NCI-H526 (cell line): ENCODE results near the gene ACTR1B.
"Not testable (repeated sequence)": the region's sequence is repeated elsewhere in the genome, so short reads cannot be mapped to it uniquely, and the experiment has no call there.

ENCODE experiments used
- DNase-seq, 2 experiments: peaks; one replicate each; lab custom pipeline; 2025; lab: John Stamatoyannopoulos, UW

The ACTR1B gene

GRCh38 chr2:97688062-97688827, 24.4 kb upstream of the ACTR1B start:
- no peak for DNase-seq

- not testable (repeated sequence) for DNase-seq
Measured at GRCh38 chr2:97687235-97687634, 23.4 kb upstream of the ACTR1B start.

GRCh38 chr2:97678298-97678697, 14.5 kb upstream of the ACTR1B start:
- no peak for DNase-seq

GRCh38 chr2:97677480-97677879, 13.6 kb upstream of the ACTR1B start:
- DNase-seq, result no peak

- no peak for DNase-seq
Measured at GRCh38 chr2:97676620-97677019, 12.8 kb upstream of the ACTR1B start.

GRCh38 chr2:97675430-97676113, 11.7 kb upstream of the ACTR1B start:
- DNase-seq, result peak; percentile 76 to 84

GRCh38 chr2:97673915-97674283, 10.1 kb upstream of the ACTR1B start:
- DNase-seq, result peak in 1 of 2 experiments; percentile 9

- DNase-seq, result no peak
Measured at GRCh38 chr2:97673182-97673914, 9.5 kb upstream of the ACTR1B start.

GRCh38 chr2:97672606-97673140, 8.8 kb upstream of the ACTR1B start:
- not testable (repeated sequence) for DNase-seq

GRCh38 chr2:97671526-97671925, 7.7 kb upstream of the ACTR1B start:
- no peak for DNase-seq

GRCh38 chr2:97670471-97670870, 6.6 kb upstream of the ACTR1B start:
- no peak for DNase-seq

GRCh38 chr2:97669448-97669847, 5.6 kb upstream of the ACTR1B start, which contains the start of gene C2orf92:
Gene C2orf92 (plus strand): TSS chr2:97669713. CDS start chr2:97669789, 76 bp downstream.
- DNase-seq, result no peak

GRCh38 chr2:97664636-97664970, 759 bp upstream of the ACTR1B start:
- DNase-seq, result peak; percentile 61 to 64

- no peak for DNase-seq
Measured at GRCh38 chr2:97663626-97663961, 250 bp downstream of the ACTR1B start.

- DNase-seq, result peak; percentile 16 to 76
Measured at GRCh38 chr2:97662895-97663625, 784 bp downstream of the ACTR1B start.

GRCh38 chr2:97662386-97662894, 1.4 kb downstream of the ACTR1B start:
- no peak for DNase-seq

- no peak for DNase-seq
Measured at GRCh38 chr2:97661927-97662326, 1.9 kb downstream of the ACTR1B start.

- DNase-seq, result no peak
Measured at GRCh38 chr2:97660775-97661389, 3.0 kb downstream of the ACTR1B start.

- DNase-seq, result no peak
Measured at GRCh38 chr2:97660044-97660774, 3.6 kb downstream of the ACTR1B start.

- no peak for DNase-seq
Measured at GRCh38 chr2:97659256-97660043, 4.4 kb downstream of the ACTR1B start.
